WTC11 (cell line): ENCODE measurements around the gene EGLN2. TPM values are rescaled to one million over a fixed set of nuclear protein-coding genes. Genes with fewer than 3 reads are reported as not detected.
A peak's percentile ranks its signal among the peaks of the same experiment; 100 is the strongest.

Experiments used
- ATAC-seq: fragments of 200-7000 bp; cut with Tn5 transposase; 2 replicates; pipeline ENCODE4 v1.10.0; 2021; ENCODE audit warnings: mild to moderate bottlenecking, moderate library complexity
- CTCF ChIA-PET: fragments of 300-600 bp; sonication (Branson Sonifier 250); formaldehyde crosslinking; loops from one replicate; lab custom pipeline; 2021; ENCODE audit warnings: antibody characterized with exemption; lab: Charles Lee
- POLR2A ChIA-PET: fragments of 350-600 bp; sonication (Branson Sonifier 250); formaldehyde crosslinking; loops from one replicate; lab custom pipeline; 2021; ENCODE audit warnings: antibody characterized with exemption; lab: Charles Lee
- DNase-seq: peaks from one replicate; pipeline ENCODE4 v3.0.0; 2021; ENCODE audit warnings: low spot score
- H3K27ac Mint-ChIP-seq: 2 replicates; pipeline ENCODE4 v1.8.0; 2021; ENCODE audit warnings: mixed read lengths
- H3K27me3 Mint-ChIP-seq: 2 replicates; pipeline ENCODE4 v1.8.0; 2021; ENCODE audit warnings: low read depth, mild to moderate bottlenecking, moderate library complexity, mixed read lengths
- H3K36me3 Mint-ChIP-seq: 2 replicates; pipeline ENCODE4 v1.8.0; 2021; ENCODE audit warnings: mixed read lengths
- H3K4me1 Mint-ChIP-seq: 2 replicates; pipeline ENCODE4 v1.8.0; 2022; ENCODE audit warnings: mixed read lengths
- H3K4me3 Mint-ChIP-seq: 2 replicates; pipeline ENCODE4 v1.8.0; 2021; ENCODE audit warnings: mild to moderate bottlenecking, moderate library complexity, mixed read lengths
- H3K9me3 Mint-ChIP-seq: 2 replicates; pipeline ENCODE4 v1.8.0; 2021; ENCODE audit warnings: mixed read lengths
- HMGA2 ChIP-seq: fragments of 250-450 bp; sonication (Bioruptor Pico); IDR thresholded peaks from 2 replicates; pipeline ENCODE4 v1.4.0; 2021; ENCODE audit warnings: mild to moderate bottlenecking, moderate library complexity
- KAT7 ChIP-seq: sonication (generic); formaldehyde crosslinking; IDR thresholded peaks from 2 replicates; pipeline ENCODE4 v1.8.1; 2023; ENCODE audit warnings: missing genetic modification reagents, mild to moderate bottlenecking, borderline replicate concordance
- RORB ChIP-seq: fragments of 250-450 bp; sonication (Bioruptor Pico); IDR thresholded peaks from 2 replicates; pipeline ENCODE4 v1.9.0; 2021; ENCODE audit warnings: mild to moderate bottlenecking
- TCF7 ChIP-seq: sonication (generic); formaldehyde crosslinking; IDR thresholded peaks from 2 replicates; pipeline ENCODE4 v1.8.0; 2022; ENCODE audit warnings: mild to moderate bottlenecking, low read depth, missing genetic modification reagents, moderate library complexity
- TP53 ChIP-seq: sonication (generic); formaldehyde crosslinking; IDR thresholded peaks from 2 replicates; pipeline ENCODE4 v1.8.1; 2023; ENCODE audit warnings: mild to moderate bottlenecking, missing genetic modification reagents
- total RNA-seq: library from RNA; stranded (reverse); gene quantifications from 3 replicates; pipeline ENCODE4 v1.2.3, GENCODE V29; 2021
- TF ChIP-seq, protein P1 (sequence below): sonication (generic); formaldehyde crosslinking; IDR thresholded peaks from 2 replicates; pipeline ENCODE4 v1.8.1; 2023; ENCODE audit warnings: mild to moderate bottlenecking, missing genetic modification reagents, borderline replicate concordance
- TF ChIP-seq, protein P2 (sequence below): sonication (generic); formaldehyde crosslinking; IDR thresholded peaks from 2 replicates; pipeline ENCODE4 v1.8.1; 2023; ENCODE audit warnings: mild to moderate bottlenecking, missing genetic modification reagents
- TF ChIP-seq, protein P3 (sequence below): fragments of 250-450 bp; sonication (Bioruptor Pico); IDR thresholded peaks from 2 replicates; pipeline ENCODE4 v1.9.0; 2021; ENCODE audit warnings: mild to moderate bottlenecking
- TF ChIP-seq, protein P4 (sequence below): fragments of 250-450 bp; sonication (Bioruptor Pico); IDR thresholded peaks from 2 replicates; pipeline ENCODE4 v1.8.0; 2021; ENCODE audit warnings: mild to moderate bottlenecking

EGLN2 gene
- total RNA-seq, 1 experiment from 2014 or later: 102 TPM

DNA sequence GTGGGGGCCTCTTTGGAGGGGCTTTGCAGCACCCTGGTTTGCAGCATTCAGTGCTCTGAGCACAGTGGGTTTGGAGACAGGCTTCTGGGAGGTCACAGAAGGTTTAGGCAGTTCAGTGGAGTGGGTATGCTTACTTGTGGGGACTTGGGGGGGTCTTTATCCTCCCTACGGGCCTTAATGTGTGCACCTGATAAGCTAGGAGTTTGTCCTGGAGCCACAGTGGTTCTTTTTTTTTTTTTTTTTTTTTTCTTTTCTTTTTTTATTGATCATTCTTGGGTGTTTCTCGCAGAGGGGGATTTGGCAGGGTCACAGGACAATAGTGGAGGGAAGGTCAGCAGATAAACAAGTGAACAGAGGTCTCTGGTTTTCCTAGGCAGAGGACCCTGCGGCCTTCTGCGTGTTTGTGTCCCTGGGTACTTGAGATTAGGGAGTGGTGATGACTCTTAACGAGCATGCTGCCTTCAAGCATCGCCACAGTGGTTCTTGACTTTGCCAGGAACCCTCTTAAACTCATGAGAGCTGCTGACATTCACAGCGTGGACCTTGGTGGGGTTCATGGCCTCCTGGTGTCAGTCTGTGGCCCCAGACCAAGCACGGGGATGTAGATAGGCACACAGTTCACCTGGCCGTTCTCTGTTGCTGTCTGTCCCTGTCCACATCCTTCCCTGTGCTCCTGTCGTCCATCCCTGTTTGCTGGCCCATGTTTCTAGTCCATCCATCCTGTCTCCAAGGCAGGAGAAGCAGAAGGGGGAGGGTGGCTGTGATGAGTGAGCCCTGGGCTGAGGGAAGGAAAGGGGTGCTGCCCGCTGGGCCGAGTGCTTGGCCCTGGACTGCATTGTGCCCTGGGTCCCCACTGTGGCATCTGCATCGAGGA lies 2.7 kb downstream of the EGLN2 start:
- TF ChIP-seq RORB (CRISPR knock-in tag): no peak
- TF ChIP-seq TCF7 (CRISPR knock-in tag): no peak
- TF ChIP-seq, protein P1, sequence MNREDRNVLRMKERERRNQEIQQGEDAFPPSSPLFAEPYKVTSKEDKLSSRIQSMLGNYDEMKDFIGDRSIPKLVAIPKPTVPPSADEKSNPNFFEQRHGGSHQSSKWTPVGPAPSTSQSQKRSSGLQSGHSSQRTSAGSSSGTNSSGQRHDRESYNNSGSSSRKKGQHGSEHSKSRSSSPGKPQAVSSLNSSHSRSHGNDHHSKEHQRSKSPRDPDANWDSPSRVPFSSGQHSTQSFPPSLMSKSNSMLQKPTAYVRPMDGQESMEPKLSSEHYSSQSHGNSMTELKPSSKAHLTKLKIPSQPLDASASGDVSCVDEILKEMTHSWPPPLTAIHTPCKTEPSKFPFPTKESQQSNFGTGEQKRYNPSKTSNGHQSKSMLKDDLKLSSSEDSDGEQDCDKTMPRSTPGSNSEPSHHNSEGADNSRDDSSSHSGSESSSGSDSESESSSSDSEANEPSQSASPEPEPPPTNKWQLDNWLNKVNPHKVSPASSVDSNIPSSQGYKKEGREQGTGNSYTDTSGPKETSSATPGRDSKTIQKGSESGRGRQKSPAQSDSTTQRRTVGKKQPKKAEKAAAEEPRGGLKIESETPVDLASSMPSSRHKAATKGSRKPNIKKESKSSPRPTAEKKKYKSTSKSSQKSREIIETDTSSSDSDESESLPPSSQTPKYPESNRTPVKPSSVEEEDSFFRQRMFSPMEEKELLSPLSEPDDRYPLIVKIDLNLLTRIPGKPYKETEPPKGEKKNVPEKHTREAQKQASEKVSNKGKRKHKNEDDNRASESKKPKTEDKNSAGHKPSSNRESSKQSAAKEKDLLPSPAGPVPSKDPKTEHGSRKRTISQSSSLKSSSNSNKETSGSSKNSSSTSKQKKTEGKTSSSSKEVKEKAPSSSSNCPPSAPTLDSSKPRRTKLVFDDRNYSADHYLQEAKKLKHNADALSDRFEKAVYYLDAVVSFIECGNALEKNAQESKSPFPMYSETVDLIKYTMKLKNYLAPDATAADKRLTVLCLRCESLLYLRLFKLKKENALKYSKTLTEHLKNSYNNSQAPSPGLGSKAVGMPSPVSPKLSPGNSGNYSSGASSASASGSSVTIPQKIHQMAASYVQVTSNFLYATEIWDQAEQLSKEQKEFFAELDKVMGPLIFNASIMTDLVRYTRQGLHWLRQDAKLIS: no peak
- TF ChIP-seq, protein P2, sequence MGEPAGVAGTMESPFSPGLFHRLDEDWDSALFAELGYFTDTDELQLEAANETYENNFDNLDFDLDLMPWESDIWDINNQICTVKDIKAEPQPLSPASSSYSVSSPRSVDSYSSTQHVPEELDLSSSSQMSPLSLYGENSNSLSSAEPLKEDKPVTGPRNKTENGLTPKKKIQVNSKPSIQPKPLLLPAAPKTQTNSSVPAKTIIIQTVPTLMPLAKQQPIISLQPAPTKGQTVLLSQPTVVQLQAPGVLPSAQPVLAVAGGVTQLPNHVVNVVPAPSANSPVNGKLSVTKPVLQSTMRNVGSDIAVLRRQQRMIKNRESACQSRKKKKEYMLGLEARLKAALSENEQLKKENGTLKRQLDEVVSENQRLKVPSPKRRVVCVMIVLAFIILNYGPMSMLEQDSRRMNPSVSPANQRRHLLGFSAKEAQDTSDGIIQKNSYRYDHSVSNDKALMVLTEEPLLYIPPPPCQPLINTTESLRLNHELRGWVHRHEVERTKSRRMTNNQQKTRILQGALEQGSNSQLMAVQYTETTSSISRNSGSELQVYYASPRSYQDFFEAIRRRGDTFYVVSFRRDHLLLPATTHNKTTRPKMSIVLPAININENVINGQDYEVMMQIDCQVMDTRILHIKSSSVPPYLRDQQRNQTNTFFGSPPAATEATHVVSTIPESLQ (CRISPR knock-in tag): no peak
- Mint-ChIP-seq H3K36me3 (peaks cover 9% of the 10 kb centered on the region), H3K4me1 (peaks cover 68% of the 10 kb centered on the region), H3K27me3 (no peaks in the 10 kb centered on the region), H3K4me3 (peak overlapping the region; percentile 56), H3K9me3 (no peaks in the 10 kb centered on the region), H3K27ac (peak overlapping the region; percentile 85)
- CTCF ChIA-PET: interaction anchor here (0.9 kb wide), 1 partner anchor 138 kb away, joined by 3 read pairs; no protein-coding TSS in a partner anchor
- DNase-seq: no peak
- POLR2A ChIA-PET: interaction anchor here (0.6 to 0.9 kb wide), 2 partner anchors 85 to 179 kb away, joined by 4 to 18 read pairs; partner anchors contain the start of genes COQ8B and ITPKC
- ATAC-seq: no peak

DNA sequence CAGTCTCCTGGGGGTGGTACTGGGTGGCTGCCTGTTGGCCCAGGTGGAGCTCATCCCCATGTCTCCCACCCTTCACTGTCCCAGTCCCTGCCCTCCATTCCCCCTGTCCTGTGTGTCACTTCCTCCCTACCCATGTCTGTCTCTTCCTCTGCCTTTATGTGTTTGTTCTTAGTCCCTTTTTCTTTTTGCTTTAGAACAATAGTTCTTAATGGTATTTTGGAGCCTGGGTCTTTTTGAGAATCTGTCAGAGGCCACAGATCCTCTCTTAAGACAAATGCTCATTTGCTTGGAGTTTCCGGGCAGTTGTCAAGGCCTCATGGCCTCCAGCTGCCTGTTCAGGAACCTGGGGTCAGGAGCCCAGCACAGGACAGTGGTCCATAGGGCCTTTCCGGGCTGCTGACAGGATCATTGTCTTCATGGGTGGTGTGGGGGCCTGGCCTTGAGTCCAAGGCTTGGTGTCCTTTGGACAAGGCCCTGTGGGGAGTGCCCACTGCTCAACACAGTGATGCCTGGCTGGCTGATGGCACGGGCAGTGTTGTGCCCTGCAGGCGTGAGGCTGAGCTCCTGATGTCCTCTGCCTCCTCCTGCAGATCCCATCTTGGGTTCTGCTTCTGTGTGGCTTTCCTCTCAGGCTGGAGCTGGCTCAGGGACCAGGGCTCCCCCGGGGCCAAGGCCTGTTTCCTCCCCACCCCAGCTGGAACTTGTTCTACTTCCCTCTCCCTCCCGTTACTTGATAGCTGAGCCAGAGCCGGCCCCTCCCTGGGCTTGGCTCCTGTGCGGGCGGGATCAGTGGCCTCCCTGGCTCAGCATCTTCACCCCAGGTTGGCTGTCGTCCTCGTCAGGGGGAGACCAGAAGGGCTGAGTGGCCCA lies 3.5 kb downstream of the EGLN2 start:
- TF ChIP-seq, protein P1: no peak
- TF ChIP-seq HMGA2 (CRISPR knock-in tag) (no peak), KAT7 (CRISPR knock-in tag) (no peak), TP53 (CRISPR knock-in tag) (no peak)
- TF ChIP-seq, protein P3, sequence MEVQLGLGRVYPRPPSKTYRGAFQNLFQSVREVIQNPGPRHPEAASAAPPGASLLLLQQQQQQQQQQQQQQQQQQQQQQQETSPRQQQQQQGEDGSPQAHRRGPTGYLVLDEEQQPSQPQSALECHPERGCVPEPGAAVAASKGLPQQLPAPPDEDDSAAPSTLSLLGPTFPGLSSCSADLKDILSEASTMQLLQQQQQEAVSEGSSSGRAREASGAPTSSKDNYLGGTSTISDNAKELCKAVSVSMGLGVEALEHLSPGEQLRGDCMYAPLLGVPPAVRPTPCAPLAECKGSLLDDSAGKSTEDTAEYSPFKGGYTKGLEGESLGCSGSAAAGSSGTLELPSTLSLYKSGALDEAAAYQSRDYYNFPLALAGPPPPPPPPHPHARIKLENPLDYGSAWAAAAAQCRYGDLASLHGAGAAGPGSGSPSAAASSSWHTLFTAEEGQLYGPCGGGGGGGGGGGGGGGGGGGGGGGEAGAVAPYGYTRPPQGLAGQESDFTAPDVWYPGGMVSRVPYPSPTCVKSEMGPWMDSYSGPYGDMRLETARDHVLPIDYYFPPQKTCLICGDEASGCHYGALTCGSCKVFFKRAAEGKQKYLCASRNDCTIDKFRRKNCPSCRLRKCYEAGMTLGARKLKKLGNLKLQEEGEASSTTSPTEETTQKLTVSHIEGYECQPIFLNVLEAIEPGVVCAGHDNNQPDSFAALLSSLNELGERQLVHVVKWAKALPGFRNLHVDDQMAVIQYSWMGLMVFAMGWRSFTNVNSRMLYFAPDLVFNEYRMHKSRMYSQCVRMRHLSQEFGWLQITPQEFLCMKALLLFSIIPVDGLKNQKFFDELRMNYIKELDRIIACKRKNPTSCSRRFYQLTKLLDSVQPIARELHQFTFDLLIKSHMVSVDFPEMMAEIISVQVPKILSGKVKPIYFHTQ (CRISPR knock-in tag): no peak
- TF ChIP-seq, protein P4, sequence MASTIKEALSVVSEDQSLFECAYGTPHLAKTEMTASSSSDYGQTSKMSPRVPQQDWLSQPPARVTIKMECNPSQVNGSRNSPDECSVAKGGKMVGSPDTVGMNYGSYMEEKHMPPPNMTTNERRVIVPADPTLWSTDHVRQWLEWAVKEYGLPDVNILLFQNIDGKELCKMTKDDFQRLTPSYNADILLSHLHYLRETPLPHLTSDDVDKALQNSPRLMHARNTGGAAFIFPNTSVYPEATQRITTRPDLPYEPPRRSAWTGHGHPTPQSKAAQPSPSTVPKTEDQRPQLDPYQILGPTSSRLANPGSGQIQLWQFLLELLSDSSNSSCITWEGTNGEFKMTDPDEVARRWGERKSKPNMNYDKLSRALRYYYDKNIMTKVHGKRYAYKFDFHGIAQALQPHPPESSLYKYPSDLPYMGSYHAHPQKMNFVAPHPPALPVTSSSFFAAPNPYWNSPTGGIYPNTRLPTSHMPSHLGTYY (CRISPR knock-in tag): no peak
- Mint-ChIP-seq H3K27me3 (no peaks in the 10 kb centered on the region), H3K36me3 (peaks cover 11% of the 10 kb centered on the region), H3K4me3 (peak overlapping the region; percentile 56), H3K4me1 (peaks cover 72% of the 10 kb centered on the region), H3K9me3 (no peaks in the 10 kb centered on the region), H3K27ac (peak overlapping the region; percentile 95)
- DNase-seq (no peak), ATAC-seq (no peak)
- POLR2A ChIA-PET: interaction anchor here (1.0 kb wide), 1 partner anchor 85 kb away, joined by 3 read pairs; the partner anchor contains the start of genes COQ8B and ITPKC
- CTCF ChIA-PET: interaction anchor here (0.9 to 1.1 kb wide), 3 partner anchors 24 to 139 kb away, joined by 3 read pairs; partner anchors contain the start of gene RAB4B
